ENCODE data around the gene CSNK1A1L.

- no peak for TF ChIP-seq CTCF (conservative IDR thresholded peaks at IDR 0.05; ENCODE audit: low read length)
- no peak for TF ChIP-seq EZH2phosphoT487 (IDR thresholded peaks at IDR 0.05; ENCODE audit: borderline replicate concordance)
Observed at GRCh38 chr13:37101201-37101600, 4.3 kb downstream of the CSNK1A1L start.
